ENCODE data around the gene JMJD7. TPM values are rescaled to one million over a fixed set of nuclear protein-coding genes. Genes with fewer than 3 reads are reported as not detected.

The JMJD7 gene
- total RNA-seq, 1 experiment from 2014 or later = 13.2 TPM

DNA sequence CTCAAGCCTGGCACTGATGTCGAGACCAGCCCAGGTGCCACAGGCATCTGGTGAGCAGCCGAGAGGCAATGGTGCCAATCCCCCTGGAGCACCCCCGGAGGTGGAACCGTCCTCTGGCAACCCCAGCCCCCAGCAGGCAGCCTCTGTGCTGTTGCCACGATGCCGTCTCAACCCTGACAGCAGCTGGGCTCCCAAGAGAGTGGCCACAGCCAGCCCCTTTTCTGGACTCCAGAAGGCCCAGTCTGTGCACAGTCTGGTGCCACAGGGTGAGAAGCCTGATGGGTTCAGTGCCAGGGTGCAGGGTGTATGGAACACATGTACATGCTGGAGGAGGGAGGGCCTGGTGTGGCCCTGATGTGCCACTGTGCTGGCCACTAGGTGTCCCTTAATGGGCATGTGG, 4.9 kb upstream of the JMJD7 start:
- H3K4me3 ChIP-seq (ENCODE audit: low read depth in 2 of 2, low read length in 2 of 2) = no peak overlapping the region
- no peak for ATAC-seq
- CTCF ChIA-PET = interaction anchor here (0.8 to 1.5 kb wide), 2 partner anchors 46 to 82 kb away, joined by 4 read pairs; no protein-coding TSS in a partner anchor
- POLR2A ChIA-PET = no interaction called here
- H3K4me1 ChIP-seq (ENCODE audit: control insufficient read depth, insufficient read depth, low read length) = no peaks in the 10 kb centered on the region
- no peaks in the 10 kb centered on the region for H3K27me3 ChIP-seq (ENCODE audit: control insufficient read depth, insufficient read depth, low read length)
- in situ Hi-C loops (cut with HindIII; ENCODE audit: low pct_unique_long_range_greater_than_20kb, low sequenced_read_pairs) = no loop called here
- TF ChIP-seq, protein P1, sequence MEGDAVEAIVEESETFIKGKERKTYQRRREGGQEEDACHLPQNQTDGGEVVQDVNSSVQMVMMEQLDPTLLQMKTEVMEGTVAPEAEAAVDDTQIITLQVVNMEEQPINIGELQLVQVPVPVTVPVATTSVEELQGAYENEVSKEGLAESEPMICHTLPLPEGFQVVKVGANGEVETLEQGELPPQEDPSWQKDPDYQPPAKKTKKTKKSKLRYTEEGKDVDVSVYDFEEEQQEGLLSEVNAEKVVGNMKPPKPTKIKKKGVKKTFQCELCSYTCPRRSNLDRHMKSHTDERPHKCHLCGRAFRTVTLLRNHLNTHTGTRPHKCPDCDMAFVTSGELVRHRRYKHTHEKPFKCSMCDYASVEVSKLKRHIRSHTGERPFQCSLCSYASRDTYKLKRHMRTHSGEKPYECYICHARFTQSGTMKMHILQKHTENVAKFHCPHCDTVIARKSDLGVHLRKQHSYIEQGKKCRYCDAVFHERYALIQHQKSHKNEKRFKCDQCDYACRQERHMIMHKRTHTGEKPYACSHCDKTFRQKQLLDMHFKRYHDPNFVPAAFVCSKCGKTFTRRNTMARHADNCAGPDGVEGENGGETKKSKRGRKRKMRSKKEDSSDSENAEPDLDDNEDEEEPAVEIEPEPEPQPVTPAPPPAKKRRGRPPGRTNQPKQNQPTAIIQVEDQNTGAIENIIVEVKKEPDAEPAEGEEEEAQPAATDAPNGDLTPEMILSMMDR (IDR thresholded peaks at IDR 0.05) = no peak
- TF ChIP-seq POLR2AphosphoS5 (IDR thresholded peaks at IDR 0.05; ENCODE audit: low read depth, low read length) = no peak
- TF ChIP-seq TCF7L2 (IDR thresholded peaks at IDR 0.05; ENCODE audit: low read depth, low read length) = no peak
- no peak for TF ChIP-seq REST (IDR thresholded peaks at IDR 0.05; ENCODE audit: insufficient read depth in 1 of 2, low read depth in 2 of 2, low read length in 1 of 2)
- TF ChIP-seq SIN3A (IDR thresholded peaks at IDR 0.05; ENCODE audit: borderline replicate concordance, insufficient read depth, low read depth, low read length) = no peak
- intact Hi-C loops (cut with micrococcal nuclease; ENCODE audit: unreplicated experiment) = no loop called here
- H3K9me3 ChIP-seq (ENCODE audit: control insufficient read depth, insufficient read depth, low read depth, low read length) = no peaks in the 10 kb centered on the region
- H3K27ac ChIP-seq (ENCODE audit: low read length) = no peak overlapping the region
- DNase-seq (ENCODE audit: low read depth, low spot score) = no peak
- peaks cover 2% of the 10 kb centered on the region; the same call in 1 of the 2 replicates for H3K36me3 ChIP-seq (ENCODE audit: control insufficient read depth, insufficient read depth, low read length)
- BruUV-seq (replicated peaks) = no TSS peak

- CTCF ChIA-PET = interaction anchor here (0.8 to 1.5 kb wide), 2 partner anchors 45 to 81 kb away, joined by 4 read pairs; no protein-coding TSS in a partner anchor
These were observed 4.4 kb upstream of the JMJD7 start for GRCh38 chr15:41823502-41823901.

More at GRCh38 chr15:41823502-41823901, 4.4 kb upstream of the JMJD7 start:
- H3K27ac ChIP-seq (ENCODE audit: low read length) = no peak overlapping the region
- DNase-seq (ENCODE audit: low read depth, low spot score) (no peak), ATAC-seq (no peak)
- no peaks in the 10 kb centered on the region for H3K9me3 ChIP-seq (ENCODE audit: control insufficient read depth, insufficient read depth, low read depth, low read length)
- H3K4me1 ChIP-seq (ENCODE audit: control insufficient read depth, insufficient read depth, low read length) = no peaks in the 10 kb centered on the region
- BruUV-seq (replicated peaks) = no TSS peak
- peaks cover 2% of the 10 kb centered on the region; the same call in 1 of the 2 replicates for H3K36me3 ChIP-seq (ENCODE audit: control insufficient read depth, insufficient read depth, low read length)
- intact Hi-C loops (cut with micrococcal nuclease; ENCODE audit: unreplicated experiment) (no loop called here), in situ Hi-C loops (cut with HindIII; ENCODE audit: low pct_unique_long_range_greater_than_20kb, low sequenced_read_pairs) (no loop called here)
- POLR2A ChIA-PET = interaction anchor here (0.6 kb wide), 1 partner anchor 163 kb away, joined by 3 read pairs; no protein-coding TSS in a partner anchor
- TF ChIP-seq REST (IDR thresholded peaks at IDR 0.05; ENCODE audit: insufficient read depth in 1 of 2, low read depth in 2 of 2, low read length in 1 of 2) = no peak
- no peak for TF ChIP-seq POLR2AphosphoS5 (IDR thresholded peaks at IDR 0.05; ENCODE audit: low read depth, low read length)
- no peak for TF ChIP-seq TCF7L2 (IDR thresholded peaks at IDR 0.05; ENCODE audit: low read depth, low read length)
- no peak for TF ChIP-seq SIN3A (IDR thresholded peaks at IDR 0.05; ENCODE audit: borderline replicate concordance, insufficient read depth, low read depth, low read length)
- TF ChIP-seq, protein P1 (IDR thresholded peaks at IDR 0.05) = no peak
- no peak overlapping the region for H3K4me3 ChIP-seq (ENCODE audit: low read depth in 2 of 2, low read length in 2 of 2)
- no peaks in the 10 kb centered on the region for H3K27me3 ChIP-seq (ENCODE audit: control insufficient read depth, insufficient read depth, low read length)
